Measurements from ENCODE around the gene NTN5.

Gene NTN5

GRCh38 chr19:48628486-48629296 lies 44.1 kb downstream of the NTN5 start:
- H3K27ac ChIP-seq (ENCODE audit: low read depth, low read length), result no peak overlapping the region
- H3K79me2 ChIP-seq (ENCODE audit: control insufficient read depth, insufficient read depth, low read length, unreplicated experiment), result no peaks in the 10 kb centered on the region
- H3K36me3 ChIP-seq (ENCODE audit: insufficient read depth, low read length), result no peaks in the 10 kb centered on the region
- no peak overlapping the region for H2AFZ ChIP-seq (ENCODE audit: low read length, unreplicated experiment)
- peaks cover 13% of the 10 kb centered on the region for H3K4me1 ChIP-seq (ENCODE audit: control insufficient read depth, insufficient read depth, low read length, unreplicated experiment)
- H3K4me3 ChIP-seq (ENCODE audit: low read depth, low read length), result no peak overlapping the region
- H3K27me3 ChIP-seq (ENCODE audit: insufficient read depth, low read length), result no peaks in the 10 kb centered on the region

DNA sequence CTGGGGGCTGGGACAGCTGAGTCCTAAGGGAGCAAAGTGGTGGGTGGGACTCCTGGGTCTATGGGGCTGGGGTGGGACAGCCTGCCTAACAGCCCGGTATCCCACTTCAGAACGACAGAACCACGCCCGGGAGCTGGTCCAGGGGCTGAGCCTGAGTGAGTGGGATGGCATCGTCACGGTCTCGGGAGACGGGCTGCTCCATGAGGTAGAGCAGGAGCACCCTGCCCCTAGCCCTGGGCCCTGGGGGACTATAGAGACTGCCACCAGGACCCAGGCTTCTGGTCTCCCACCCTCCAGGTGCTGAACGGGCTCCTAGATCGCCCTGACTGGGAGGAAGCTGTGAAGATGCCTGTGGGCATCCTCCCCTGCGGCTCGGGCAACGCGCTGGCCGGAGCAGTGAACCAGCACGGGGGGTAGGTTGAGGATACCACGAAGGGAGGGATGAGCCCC lies 44.9 kb downstream of the NTN5 start:
- H3K27me3 ChIP-seq (ENCODE audit: insufficient read depth, low read length), result no peaks in the 10 kb centered on the region
- no peak overlapping the region for H2AFZ ChIP-seq (ENCODE audit: low read length, unreplicated experiment)
- H3K36me3 ChIP-seq (ENCODE audit: insufficient read depth, low read length), result no peaks in the 10 kb centered on the region
- H3K4me1 ChIP-seq (ENCODE audit: control insufficient read depth, insufficient read depth, low read length, unreplicated experiment), result peaks cover 12% of the 10 kb centered on the region
- H3K27ac ChIP-seq (ENCODE audit: low read depth, low read length), result no peak overlapping the region
- H3K79me2 ChIP-seq (ENCODE audit: control insufficient read depth, insufficient read depth, low read length, unreplicated experiment), result no peaks in the 10 kb centered on the region
- no peak overlapping the region for H3K4me3 ChIP-seq (ENCODE audit: low read depth, low read length)

DNA sequence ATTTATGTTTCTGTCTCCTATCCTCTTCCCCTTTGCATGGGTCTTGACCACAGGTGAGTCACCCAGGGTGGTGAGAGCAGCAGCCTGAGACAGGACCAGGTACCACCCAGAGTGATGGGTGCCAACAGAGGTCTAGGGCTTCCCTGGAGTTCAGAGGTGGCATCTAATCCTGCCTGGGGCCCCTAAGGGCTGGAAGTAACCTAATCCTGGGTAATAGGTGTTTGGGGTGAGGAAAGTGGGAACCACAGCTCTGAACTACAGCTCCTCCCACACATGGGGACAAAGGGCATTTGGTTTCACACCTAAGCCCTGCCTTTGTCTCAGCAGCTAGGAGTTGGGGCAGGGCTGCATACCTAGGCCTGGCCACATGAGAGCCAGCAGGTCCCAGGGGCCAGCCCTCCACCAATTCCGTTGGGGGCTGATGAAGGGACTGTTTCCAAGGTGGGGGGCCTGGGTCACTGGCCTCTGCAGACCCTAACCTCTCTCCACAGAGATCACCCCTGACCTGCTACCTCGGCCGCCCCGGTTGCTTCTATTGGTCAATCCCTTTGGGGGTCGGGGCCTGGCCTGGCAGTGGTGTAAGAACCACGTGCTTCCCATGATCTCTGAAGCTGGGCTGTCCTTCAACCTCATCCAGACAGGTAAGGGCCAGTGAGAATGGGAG lies 45.5 kb downstream of the NTN5 start:
- no peaks in the 10 kb centered on the region for H3K27me3 ChIP-seq (ENCODE audit: insufficient read depth, low read length)
- peaks cover 7% of the 10 kb centered on the region for H3K4me1 ChIP-seq (ENCODE audit: control insufficient read depth, insufficient read depth, low read length, unreplicated experiment)
- no peak overlapping the region for H3K4me3 ChIP-seq (ENCODE audit: low read depth, low read length)
- H3K79me2 ChIP-seq (ENCODE audit: control insufficient read depth, insufficient read depth, low read length, unreplicated experiment), result peaks cover 2% of the 10 kb centered on the region
- H2AFZ ChIP-seq (ENCODE audit: low read length, unreplicated experiment), result no peak overlapping the region
- H3K27ac ChIP-seq (ENCODE audit: low read depth, low read length), result no peak overlapping the region
- no peaks in the 10 kb centered on the region for H3K36me3 ChIP-seq (ENCODE audit: insufficient read depth, low read length)

- H3K4me3 ChIP-seq (ENCODE audit: low read depth, low read length), result no peak overlapping the region
- H3K27ac ChIP-seq (ENCODE audit: low read depth, low read length), result no peak overlapping the region
- no peaks in the 10 kb centered on the region for H3K27me3 ChIP-seq (ENCODE audit: insufficient read depth, low read length)
- H3K4me1 ChIP-seq (ENCODE audit: control insufficient read depth, insufficient read depth, low read length, unreplicated experiment), result peaks cover 7% of the 10 kb centered on the region
- peaks cover 3% of the 10 kb centered on the region for H3K79me2 ChIP-seq (ENCODE audit: control insufficient read depth, insufficient read depth, low read length, unreplicated experiment)
- no peaks in the 10 kb centered on the region for H3K36me3 ChIP-seq (ENCODE audit: insufficient read depth, low read length)
- no peak overlapping the region for H2AFZ ChIP-seq (ENCODE audit: low read length, unreplicated experiment)
These were observed 46.9 kb downstream of the NTN5 start for GRCh38 chr19:48625891-48626327.

GRCh38 chr19:48624791-48625723 lies 47.8 kb downstream of the NTN5 start:
- Histone ChIP-seq H3K79me2 (ENCODE audit: control insufficient read depth, insufficient read depth, low read length, unreplicated experiment) (peaks cover 6% of the 10 kb centered on the region), H3K36me3 (ENCODE audit: insufficient read depth, low read length) (no peaks in the 10 kb centered on the region), H3K27me3 (ENCODE audit: insufficient read depth, low read length) (no peaks in the 10 kb centered on the region), H3K4me3 (ENCODE audit: low read depth, low read length) (no peak overlapping the region), H2AFZ (ENCODE audit: low read length, unreplicated experiment) (no peak overlapping the region), H3K27ac (ENCODE audit: low read depth, low read length) (no peak overlapping the region), H3K4me1 (ENCODE audit: control insufficient read depth, insufficient read depth, low read length, unreplicated experiment) (peaks cover 11% of the 10 kb centered on the region)

DNA sequence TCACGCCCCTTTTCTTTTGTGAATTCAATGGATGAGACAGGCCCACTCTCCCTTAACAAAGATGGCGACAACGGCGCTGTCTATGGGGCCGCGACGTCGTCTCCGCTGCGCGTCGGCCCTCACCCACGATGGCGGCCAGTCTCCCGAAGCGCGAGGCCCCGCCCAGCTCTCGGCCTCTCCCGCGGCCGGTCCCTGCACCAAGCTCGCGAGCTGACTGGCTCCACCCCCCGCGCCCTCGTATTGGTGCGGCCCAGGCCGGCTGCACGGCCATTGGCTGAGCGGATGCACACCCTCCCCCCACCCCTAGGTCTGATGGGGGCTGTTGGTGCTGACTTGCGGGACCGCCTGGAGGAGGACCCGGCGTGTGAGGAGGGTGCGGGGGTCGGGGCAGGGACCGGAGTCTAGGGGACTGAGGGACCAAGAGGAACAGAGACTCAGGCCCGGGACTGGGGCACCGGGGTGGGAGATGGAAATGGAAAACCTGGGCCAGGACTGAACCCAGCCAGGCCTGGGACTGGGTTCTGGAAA lies 48.7 kb downstream of the NTN5 start:
- Histone ChIP-seq H3K36me3 (ENCODE audit: insufficient read depth, low read length) (no peaks in the 10 kb centered on the region), H3K4me1 (ENCODE audit: control insufficient read depth, insufficient read depth, low read length, unreplicated experiment) (peaks cover 12% of the 10 kb centered on the region), H3K4me3 (ENCODE audit: low read depth, low read length) (peak overlapping the region; percentile 74), H3K79me2 (ENCODE audit: control insufficient read depth, insufficient read depth, low read length, unreplicated experiment) (peaks cover 12% of the 10 kb centered on the region), H3K27me3 (ENCODE audit: insufficient read depth, low read length) (no peaks in the 10 kb centered on the region), H2AFZ (ENCODE audit: low read length, unreplicated experiment) (no peak overlapping the region), H3K27ac (ENCODE audit: low read depth, low read length) (peak overlapping the region; percentile 53; the same call in 1 of the 2 replicates)

DNA sequence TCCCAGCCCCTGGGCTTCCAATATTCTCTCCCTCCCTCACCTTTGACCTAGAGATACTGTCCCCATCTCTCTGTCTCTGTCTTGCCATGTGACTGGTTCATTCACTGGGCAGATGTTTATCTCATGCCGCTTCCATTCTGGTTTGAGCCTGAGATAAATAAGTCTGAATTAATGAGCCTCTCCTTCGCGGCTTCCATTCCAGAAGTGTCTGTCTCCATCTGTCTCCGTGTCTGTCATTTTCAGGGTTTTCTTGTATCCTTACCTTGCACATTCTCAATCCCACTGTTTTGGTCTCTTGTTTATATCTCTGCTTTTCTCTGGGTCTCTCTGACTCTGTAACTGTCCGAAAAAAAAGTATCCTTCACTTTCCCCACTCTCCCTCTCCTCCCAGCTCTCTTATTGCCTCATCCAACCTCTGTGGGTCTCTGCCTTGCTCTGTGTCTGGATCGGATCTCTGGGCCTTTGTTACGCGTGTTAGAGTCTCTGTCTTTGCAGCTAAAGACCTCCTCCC lies 49.2 kb downstream of the NTN5 start:
- Histone ChIP-seq H3K36me3 (ENCODE audit: insufficient read depth, low read length) (no peaks in the 10 kb centered on the region), H3K27ac (ENCODE audit: low read depth, low read length) (peak overlapping the region; percentile 53), H3K4me1 (ENCODE audit: control insufficient read depth, insufficient read depth, low read length, unreplicated experiment) (peaks cover 12% of the 10 kb centered on the region), H2AFZ (ENCODE audit: low read length, unreplicated experiment) (peak overlapping the region; percentile 59), H3K27me3 (ENCODE audit: insufficient read depth, low read length) (no peaks in the 10 kb centered on the region), H3K4me3 (ENCODE audit: low read depth, low read length) (peak overlapping the region; percentile 74), H3K79me2 (ENCODE audit: control insufficient read depth, insufficient read depth, low read length, unreplicated experiment) (peaks cover 16% of the 10 kb centered on the region)

DNA sequence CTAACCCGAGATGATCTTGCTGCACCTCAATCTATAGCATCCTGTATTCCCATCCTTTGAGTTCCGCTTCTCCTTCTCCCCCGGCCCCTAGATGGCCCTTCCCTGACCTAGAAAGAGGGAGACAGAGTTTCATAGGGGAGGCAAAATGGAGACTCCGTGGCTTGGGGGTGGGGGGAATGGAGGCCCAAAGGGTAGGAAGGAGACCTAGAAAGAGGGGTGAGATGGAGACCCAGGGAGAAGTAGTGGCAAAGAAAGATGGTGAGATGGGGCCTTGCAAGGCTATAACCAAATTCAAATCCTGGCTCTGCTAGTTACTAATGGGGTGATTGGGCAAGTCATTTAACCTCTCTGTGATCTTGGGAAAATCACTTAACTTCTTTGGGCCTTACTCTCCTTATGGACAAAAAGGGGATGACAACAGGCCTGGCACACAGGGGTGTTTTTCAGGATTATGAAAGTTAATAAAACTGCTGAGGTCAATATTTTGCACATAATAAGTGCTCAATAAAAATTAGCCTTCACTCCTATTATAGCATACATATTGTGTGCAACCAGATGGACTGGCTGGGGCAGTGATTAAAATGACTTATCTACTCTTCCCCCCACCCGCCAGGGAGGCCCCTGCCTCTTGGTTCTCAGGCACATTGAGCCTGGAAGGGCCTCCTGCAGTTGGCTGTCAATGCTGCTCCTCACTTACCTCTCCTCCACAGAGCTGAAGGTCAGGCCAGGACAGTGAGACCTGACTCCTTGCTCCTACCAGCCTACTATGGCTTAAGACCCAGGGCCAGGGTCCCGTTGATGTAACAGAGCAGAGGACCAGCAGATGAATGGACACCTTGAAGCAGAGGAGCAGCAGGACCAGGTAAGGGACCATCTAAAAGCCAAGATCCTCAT lies 52.9 kb downstream of the NTN5 start:
- peaks cover 17% of the 10 kb centered on the region for H3K4me1 ChIP-seq (ENCODE audit: control insufficient read depth, insufficient read depth, low read length, unreplicated experiment)
- no peak overlapping the region for H2AFZ ChIP-seq (ENCODE audit: low read length, unreplicated experiment)
- H3K36me3 ChIP-seq (ENCODE audit: insufficient read depth, low read length), result peaks cover 18% of the 10 kb centered on the region; the same call in 1 of the 2 replicates
- H3K27me3 ChIP-seq (ENCODE audit: insufficient read depth, low read length), result no peaks in the 10 kb centered on the region
- H3K27ac ChIP-seq (ENCODE audit: low read depth, low read length), result peak overlapping the region; percentile 88
- H3K79me2 ChIP-seq (ENCODE audit: control insufficient read depth, insufficient read depth, low read length, unreplicated experiment), result peaks cover 44% of the 10 kb centered on the region
- peak overlapping the region; percentile 94 for H3K4me3 ChIP-seq (ENCODE audit: low read depth, low read length)

GRCh38 chr19:48618916-48619691 lies 53.7 kb downstream of the NTN5 start, which contains the start of the genes RPL18 and SPHK2:
TSS of gene RPL18 (minus strand) at chr19:48619178. CDS start at chr19:48619143, 35 bp downstream.
TSS of gene SPHK2 (plus strand) at chr19:48619506. CDS start at chr19:48620515, 1,009 bp downstream.
- H3K27ac ChIP-seq (ENCODE audit: low read depth, low read length), result peak within 1 kb of the TSS; percentile 88
- H3K4me3 ChIP-seq (ENCODE audit: low read depth, low read length), result peak within 1 kb of the TSS; percentile 94
- H3K36me3 ChIP-seq (ENCODE audit: insufficient read depth, low read length), result peaks cover 18% of the 10 kb centered on the region; the same call in 1 of the 2 replicates
- H3K4me1 ChIP-seq (ENCODE audit: control insufficient read depth, insufficient read depth, low read length, unreplicated experiment), result peaks cover 17% of the 10 kb centered on the region
- H2AFZ ChIP-seq (ENCODE audit: low read length, unreplicated experiment), result no peak within 1 kb of the TSS
- H3K79me2 ChIP-seq (ENCODE audit: control insufficient read depth, insufficient read depth, low read length, unreplicated experiment), result peaks cover 44% of the 10 kb centered on the region
- H3K27me3 ChIP-seq (ENCODE audit: insufficient read depth, low read length), result no peaks in the 10 kb centered on the region

Data from ACC112 (cell line).